ENCODE measurements around the gene STK11.

DNA sequence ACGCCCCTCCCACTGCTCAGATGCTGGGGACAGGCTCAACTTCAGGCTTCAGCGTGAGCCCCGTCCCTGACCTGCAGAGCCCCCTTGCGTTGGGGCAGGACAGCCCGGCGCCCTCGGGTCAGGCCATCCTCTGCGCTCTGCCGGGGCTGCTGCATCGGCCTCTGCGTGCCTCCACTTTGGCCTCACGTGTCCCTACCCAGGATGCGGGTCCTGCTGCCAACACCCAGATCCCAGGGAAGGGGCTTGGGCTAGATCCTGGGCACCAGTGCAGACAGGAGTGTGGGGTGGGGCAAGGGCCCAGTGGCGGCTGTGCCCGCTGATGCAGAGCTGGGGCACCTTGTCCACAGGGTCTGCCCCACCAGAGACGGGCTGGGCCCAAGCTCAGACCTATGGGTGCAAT, 19.3 kb downstream of the STK11 start:
- TF ChIP-seq, protein P1, sequence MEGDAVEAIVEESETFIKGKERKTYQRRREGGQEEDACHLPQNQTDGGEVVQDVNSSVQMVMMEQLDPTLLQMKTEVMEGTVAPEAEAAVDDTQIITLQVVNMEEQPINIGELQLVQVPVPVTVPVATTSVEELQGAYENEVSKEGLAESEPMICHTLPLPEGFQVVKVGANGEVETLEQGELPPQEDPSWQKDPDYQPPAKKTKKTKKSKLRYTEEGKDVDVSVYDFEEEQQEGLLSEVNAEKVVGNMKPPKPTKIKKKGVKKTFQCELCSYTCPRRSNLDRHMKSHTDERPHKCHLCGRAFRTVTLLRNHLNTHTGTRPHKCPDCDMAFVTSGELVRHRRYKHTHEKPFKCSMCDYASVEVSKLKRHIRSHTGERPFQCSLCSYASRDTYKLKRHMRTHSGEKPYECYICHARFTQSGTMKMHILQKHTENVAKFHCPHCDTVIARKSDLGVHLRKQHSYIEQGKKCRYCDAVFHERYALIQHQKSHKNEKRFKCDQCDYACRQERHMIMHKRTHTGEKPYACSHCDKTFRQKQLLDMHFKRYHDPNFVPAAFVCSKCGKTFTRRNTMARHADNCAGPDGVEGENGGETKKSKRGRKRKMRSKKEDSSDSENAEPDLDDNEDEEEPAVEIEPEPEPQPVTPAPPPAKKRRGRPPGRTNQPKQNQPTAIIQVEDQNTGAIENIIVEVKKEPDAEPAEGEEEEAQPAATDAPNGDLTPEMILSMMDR (conservative IDR thresholded peaks at IDR 0.05), result no peak
- TF ChIP-seq EZH2 (IDR thresholded peaks at IDR 0.05; ENCODE audit: low read depth), result no peak

All from PC-9 (cell line).